GM19452 (cell line): Measurements from ENCODE around the gene TEPSIN.

Source experiments
- ATAC-seq: cut with Tn5 transposase; IDR thresholded peaks from one replicate; pipeline ENCODE4 v1.9.1; 2021; ENCODE audit not compliant: unreplicated experiment

TEPSIN gene

GRCh38 chr17:81222906-81223761 is 15.7 kb downstream of the TEPSIN start, which contains the start of gene CEP131:
Gene CEP131 (minus strand): TSS chr17:81222965. CDS start chr17:81220056, 2,909 bp downstream.
- ATAC-seq, result peak; percentile 92

GRCh38 chr17:81222620-81222905 is 16.3 kb downstream of the TEPSIN start:
- no peak for ATAC-seq

- no peak for ATAC-seq
Measured at GRCh38 chr17:81221842-81222619, 16.8 kb downstream of the TEPSIN start.

GRCh38 chr17:81221371-81221841 is 17.4 kb downstream of the TEPSIN start:
- ATAC-seq, result no peak

GRCh38 chr17:81219476-81220180 is 19.2 kb downstream of the TEPSIN start:
- ATAC-seq, result no peak

- no peak for ATAC-seq
Measured at GRCh38 chr17:81218991-81219390, 19.9 kb downstream of the TEPSIN start.

- no peak for ATAC-seq
Measured at GRCh38 chr17:81218459-81218858, 20.4 kb downstream of the TEPSIN start.

GRCh38 chr17:81217491-81217890 is 21.4 kb downstream of the TEPSIN start:
- no peak for ATAC-seq

- no peak for ATAC-seq
Measured at GRCh38 chr17:81213978-81214377, 24.9 kb downstream of the TEPSIN start.

- no peak for ATAC-seq
Measured at GRCh38 chr17:81212365-81212764, 26.5 kb downstream of the TEPSIN start.

- no peak for ATAC-seq
Measured at GRCh38 chr17:81210868-81211267, 28.0 kb downstream of the TEPSIN start.

GRCh38 chr17:81210466-81210865 is 28.4 kb downstream of the TEPSIN start:
- no peak for ATAC-seq

- no peak for ATAC-seq
Measured at GRCh38 chr17:81209141-81209540, 29.7 kb downstream of the TEPSIN start.

- ATAC-seq, result no peak
Measured at GRCh38 chr17:81208651-81209050, 30.2 kb downstream of the TEPSIN start.

GRCh38 chr17:81207610-81208581 is 31.0 kb downstream of the TEPSIN start:
- ATAC-seq, result no peak

GRCh38 chr17:81206657-81207056 is 32.2 kb downstream of the TEPSIN start:
- no peak for ATAC-seq

GRCh38 chr17:81206166-81206565 is 32.7 kb downstream of the TEPSIN start:
- no peak for ATAC-seq

- ATAC-seq, result no peak
Measured at GRCh38 chr17:81204578-81204977, 34.3 kb downstream of the TEPSIN start.

GRCh38 chr17:81203136-81203535 is 35.7 kb downstream of the TEPSIN start:
- ATAC-seq, result no peak

- no peak for ATAC-seq
Measured at GRCh38 chr17:81202318-81202717, 36.5 kb downstream of the TEPSIN start.
